HL-60 (cell line): ENCODE data around the gene ECE2.

ENCODE experiments used
- GABPA ChIP-seq: IDR thresholded peaks from 2 replicates; pipeline ENCODE4 v1.6.1; 2012; ENCODE audit warnings: low read depth
- POLR2AphosphoS5 ChIP-seq: IDR thresholded peaks from 2 replicates; pipeline ENCODE4 v1.6.1; 2012; ENCODE audit warnings: low read depth
- REST ChIP-seq: IDR thresholded peaks from 2 replicates; pipeline ENCODE4 v1.6.1; 2012; ENCODE audit warnings: low read depth; ENCODE audit not compliant: insufficient replicate concordance
- TF ChIP-seq, protein P1 (sequence below): IDR thresholded peaks from one replicate; pipeline ENCODE4 v1.5.1; 2011; ENCODE audit warnings: low read length, control low read depth, inconsistent platforms; ENCODE audit not compliant: insufficient read depth

- TF ChIP-seq, protein P1, sequence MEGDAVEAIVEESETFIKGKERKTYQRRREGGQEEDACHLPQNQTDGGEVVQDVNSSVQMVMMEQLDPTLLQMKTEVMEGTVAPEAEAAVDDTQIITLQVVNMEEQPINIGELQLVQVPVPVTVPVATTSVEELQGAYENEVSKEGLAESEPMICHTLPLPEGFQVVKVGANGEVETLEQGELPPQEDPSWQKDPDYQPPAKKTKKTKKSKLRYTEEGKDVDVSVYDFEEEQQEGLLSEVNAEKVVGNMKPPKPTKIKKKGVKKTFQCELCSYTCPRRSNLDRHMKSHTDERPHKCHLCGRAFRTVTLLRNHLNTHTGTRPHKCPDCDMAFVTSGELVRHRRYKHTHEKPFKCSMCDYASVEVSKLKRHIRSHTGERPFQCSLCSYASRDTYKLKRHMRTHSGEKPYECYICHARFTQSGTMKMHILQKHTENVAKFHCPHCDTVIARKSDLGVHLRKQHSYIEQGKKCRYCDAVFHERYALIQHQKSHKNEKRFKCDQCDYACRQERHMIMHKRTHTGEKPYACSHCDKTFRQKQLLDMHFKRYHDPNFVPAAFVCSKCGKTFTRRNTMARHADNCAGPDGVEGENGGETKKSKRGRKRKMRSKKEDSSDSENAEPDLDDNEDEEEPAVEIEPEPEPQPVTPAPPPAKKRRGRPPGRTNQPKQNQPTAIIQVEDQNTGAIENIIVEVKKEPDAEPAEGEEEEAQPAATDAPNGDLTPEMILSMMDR = no peak
- no peak for TF ChIP-seq POLR2AphosphoS5
- TF ChIP-seq GABPA = no peak
- no peak for TF ChIP-seq REST
Observed at GRCh38 chr3:184307915-184308314, 32.1 kb downstream of the ECE2 start.
